Cardiac septum (tissue), 1 donor: Measurements from ENCODE around the gene VEGFA. TPM values are rescaled to one million over a fixed set of nuclear protein-coding genes. Genes with fewer than 3 reads are reported as not detected.
"Not testable (repeated sequence)": the region's sequence is repeated elsewhere in the genome, so short reads cannot be mapped to it uniquely, and the experiment has no call there.

Experiments used
- DNase-seq: peaks from one replicate; pipeline ENCODE4 v3.0.0-alpha.2; 2020; ENCODE audit warnings: low spot score
- intact Hi-C: fragments of 100-400 bp; cut with DNase I; formaldehyde crosslinking; loops from one replicate; pipeline ENCODE4 v1.14.0; 2022
- total RNA-seq: library from RNA; stranded (reverse); fragmentation: NEBNext Ultra II Directional; extraction: Animal tissue kit (Norgen Biotek cat#: 25700); gene quantifications from one replicate; pipeline ENCODE4 v1.2.1, GENCODE V29; 2021
- donor health status: DM: no; HTN: no; CAD: no.

The VEGFA gene
- total RNA-seq, 1 donor from 2014 or later, result 233 TPM

GRCh38 chr6:43809417-43810305 is 39.6 kb downstream of the VEGFA start:
- intact Hi-C loops, result no loop called here
- DNase-seq, result no peak

- DNase-seq, result no peak
- intact Hi-C loops, result no loop called here
Observed at GRCh38 chr6:43810965-43811732, 41.1 kb downstream of the VEGFA start.

- no peak for DNase-seq
- intact Hi-C loops, result no loop called here
Observed at GRCh38 chr6:43811733-43812099, 41.7 kb downstream of the VEGFA start.

- intact Hi-C loops, result no loop called here
- DNase-seq, result no peak
Observed at GRCh38 chr6:43812850-43813578, 43.0 kb downstream of the VEGFA start.

- intact Hi-C loops, result no loop called here
- no peak for DNase-seq
Observed at GRCh38 chr6:43814111-43814510, 44.1 kb downstream of the VEGFA start.

GRCh38 chr6:43814865-43815264 is 44.9 kb downstream of the VEGFA start:
- intact Hi-C loops, result no loop called here
- DNase-seq, result no peak

- intact Hi-C loops, result loop anchor here (2.0 kb wide), 1 partner anchor 48 kb away; no protein-coding TSS in a partner anchor
- DNase-seq, result no peak
Observed at GRCh38 chr6:43817192-43817591, 47.2 kb downstream of the VEGFA start.

GRCh38 chr6:43818973-43819372 is 49.0 kb downstream of the VEGFA start:
- DNase-seq, intact Hi-C loops: not testable (repeated sequence)

GRCh38 chr6:43819958-43820357 is 49.9 kb downstream of the VEGFA start:
- DNase-seq, result no peak
- intact Hi-C loops, result no loop called here

GRCh38 chr6:43820486-43820885 is 50.5 kb downstream of the VEGFA start:
- DNase-seq, result no peak
- intact Hi-C loops, result no loop called here

GRCh38 chr6:43821101-43821886 is 51.3 kb downstream of the VEGFA start:
- intact Hi-C loops, result no loop called here
- no peak for DNase-seq

GRCh38 chr6:43823390-43823789 is 53.4 kb downstream of the VEGFA start:
- intact Hi-C loops, result no loop called here
- DNase-seq, result no peak

GRCh38 chr6:43823879-43824702 is 54.1 kb downstream of the VEGFA start:
- intact Hi-C loops, result no loop called here
- DNase-seq, result no peak

- no peak for DNase-seq
- intact Hi-C loops, result no loop called here
Observed at GRCh38 chr6:43824703-43825064, 54.7 kb downstream of the VEGFA start.

- intact Hi-C loops, result no loop called here
- no peak for DNase-seq
Observed at GRCh38 chr6:43825187-43826115, 55.4 kb downstream of the VEGFA start.

GRCh38 chr6:43826730-43827129 is 56.7 kb downstream of the VEGFA start:
- DNase-seq, result no peak
- intact Hi-C loops, result no loop called here

GRCh38 chr6:43827898-43828297 is 57.9 kb downstream of the VEGFA start:
- no peak for DNase-seq
- intact Hi-C loops, result no loop called here

GRCh38 chr6:43828711-43829110 is 58.7 kb downstream of the VEGFA start:
- no peak for DNase-seq
- intact Hi-C loops, result no loop called here
